HG02870 (cell line): Measurements from ENCODE around the gene MLXIPL.
"Not testable (repeated sequence)": the region's sequence is repeated elsewhere in the genome, so short reads cannot be mapped to it uniquely, and the experiment has no call there.

Source experiments
- ATAC-seq: cut with Tn5 transposase; IDR thresholded peaks from one replicate; pipeline ENCODE4 v1.9.1; 2021; ENCODE audit warnings: mild to moderate bottlenecking, moderate library complexity; ENCODE audit not compliant: unreplicated experiment

MLXIPL gene

GRCh38 chr7:73645643-73646174 is 21.4 kb upstream of the MLXIPL start:
- ATAC-seq: no peak

GRCh38 chr7:73644688-73645286 is 20.5 kb upstream of the MLXIPL start:
- no peak for ATAC-seq

GRCh38 chr7:73642834-73643233 is 18.5 kb upstream of the MLXIPL start:
- ATAC-seq: no peak

- ATAC-seq: no peak
These were observed 14.6 kb upstream of the MLXIPL start for GRCh38 chr7:73638911-73639310.

- no peak for ATAC-seq
These were observed 11.3 kb upstream of the MLXIPL start for GRCh38 chr7:73635428-73636200.

GRCh38 chr7:73633844-73634243 is 9.5 kb upstream of the MLXIPL start:
- ATAC-seq: no peak

- ATAC-seq: no peak
These were observed 9.0 kb upstream of the MLXIPL start for GRCh38 chr7:73633323-73633722.

- ATAC-seq: no peak
These were observed 7.2 kb upstream of the MLXIPL start for GRCh38 chr7:73631558-73631957.

GRCh38 chr7:73628504-73628903 is 4.2 kb upstream of the MLXIPL start:
- no peak for ATAC-seq

- no peak for ATAC-seq
These were observed 2.5 kb upstream of the MLXIPL start for GRCh38 chr7:73626814-73627213.

- ATAC-seq: no peak
These were observed 954 bp upstream of the MLXIPL start for GRCh38 chr7:73625276-73625675.

- no peak for ATAC-seq
These were observed 313 bp upstream of the MLXIPL start for GRCh38 chr7:73624669-73625001.

- ATAC-seq: no peak
These were observed 1.2 kb downstream of the MLXIPL start for GRCh38 chr7:73622909-73623797.

GRCh38 chr7:73622527-73622908 is 1.8 kb downstream of the MLXIPL start:
- ATAC-seq: no peak

GRCh38 chr7:73621168-73622063 is 2.9 kb downstream of the MLXIPL start:
- ATAC-seq: no peak

- not testable (repeated sequence) for ATAC-seq
These were observed 4.9 kb downstream of the MLXIPL start for GRCh38 chr7:73619394-73619793.

- no peak for ATAC-seq
These were observed 5.8 kb downstream of the MLXIPL start for GRCh38 chr7:73618538-73618937.

GRCh38 chr7:73617520-73617919 is 6.8 kb downstream of the MLXIPL start:
- ATAC-seq: not testable (repeated sequence)

- no peak for ATAC-seq
These were observed 8.4 kb downstream of the MLXIPL start for GRCh38 chr7:73615886-73616285.

GRCh38 chr7:73614937-73615336 is 9.4 kb downstream of the MLXIPL start:
- ATAC-seq: not testable (repeated sequence)
